ENCODE results near the gene MBTPS1. TPM values are rescaled to one million over a fixed set of nuclear protein-coding genes. Genes with fewer than 3 reads are reported as not detected.

Gene MBTPS1
- total and polyA plus RNA-seq, 9 of the 15 experiments (the other 6 are each of a cell fraction or from before 2014, with no cell fraction given): 2.8 to 57.6 (median 43.8) TPM

GRCh38 chr16:84116720-84117493 lies at the start of gene MBTPS1 (continued):
- no peak for TF ChIP-seq ETV1 (tag; conservative IDR thresholded peaks at IDR 0.05; ENCODE audit: low read depth)
- no peak for TF ChIP-seq ZKSCAN8 (CRISPR knock-in tag; IDR thresholded peaks at IDR 0.05)
- peak; percentile 83 for TF ChIP-seq POLR2H (tag; IDR thresholded peaks at IDR 0.05; ENCODE audit: low read depth)
- TF ChIP-seq MXD1 (CRISPR knock-in tag; IDR thresholded peaks at IDR 0.05; ENCODE audit: borderline replicate concordance, poor library complexity, severe bottlenecking): no peak
- TF ChIP-seq RB1 (IDR thresholded peaks at IDR 0.05; ENCODE audit: low read depth): peak; percentile 93
- no peak for TF ChIP-seq SFPQ (IDR thresholded peaks at IDR 0.05; ENCODE audit: low read depth, low read length)
- TF ChIP-seq MBD2 (IDR thresholded peaks at IDR 0.05; ENCODE audit: borderline replicate concordance, low read depth): peak; percentile 25; the same call in 1 of the 2 replicates
- peak; percentile 74 for TF ChIP-seq MXI1 (IDR thresholded peaks at IDR 0.05; ENCODE audit: low read depth, low read length)
- TF ChIP-seq ZNF408 (CRISPR knock-in tag; IDR thresholded peaks at IDR 0.05; ENCODE audit: low read depth): no peak
- no peak for TF ChIP-seq KHSRP (IDR thresholded peaks at IDR 0.05)
- TF ChIP-seq MCM5 (IDR thresholded peaks at IDR 0.05; ENCODE audit: low read depth): no peak
- no peak for TF ChIP-seq ILK (tag; IDR thresholded peaks at IDR 0.05; ENCODE audit: borderline replicate concordance, low read depth)
- TF ChIP-seq MTA2 (IDR thresholded peaks at IDR 0.05; ENCODE audit: low read depth): no peak
- TF ChIP-seq ZNF589 (CRISPR knock-in tag; IDR thresholded peaks at IDR 0.05; ENCODE audit: low read depth): no peak; the same call in 1 of the 2 replicates
- no peak for TF ChIP-seq GABPB2 (CRISPR knock-in tag; conservative IDR thresholded peaks at IDR 0.05)
- no peak for TF ChIP-seq ZBTB5 (IDR thresholded peaks at IDR 0.05)
- 0 out of 2 replicates have a peak, but pooled peaks have one; percentile 9 for TF ChIP-seq ZBTB33 (CRISPR knock-in tag; IDR thresholded peaks at IDR 0.05)
- TF ChIP-seq DMBX1 (CRISPR knock-in tag; IDR thresholded peaks at IDR 0.05; ENCODE audit: borderline replicate concordance): 0 out of 2 replicates have a peak, but pooled peaks have one; percentile 26
- TF ChIP-seq USF1 (CRISPR knock-in tag; IDR thresholded peaks at IDR 0.05): no peak; the same call in 1 of the 2 replicates
- TF ChIP-seq MCM2 (IDR thresholded peaks at IDR 0.05; ENCODE audit: low read depth): no peak
- no peak for TF ChIP-seq SLC30A9 (CRISPR knock-in tag; IDR thresholded peaks at IDR 0.05)
